CD4-positive, alpha-beta T cell (primary cell): Measurements from ENCODE around the gene STN1. TPM values are rescaled to one million over a fixed set of nuclear protein-coding genes. Genes with fewer than 3 reads are reported as not detected.
A peak's percentile ranks its signal among the peaks of the same experiment; 100 is the strongest.

Experiments
- ATAC-seq: fragments of 200-7000 bp; cut with Tn5 transposase; one replicate; pipeline ENCODE4 v1.10.0; 2022; ENCODE audit warnings: mild to moderate bottlenecking; ENCODE audit not compliant: poor library complexity
- CTCF ChIA-PET: fragments of 350-600 bp; sonication (Branson Sonifier 250); formaldehyde crosslinking; loops from one replicate; lab custom pipeline; 2021; ENCODE audit warnings: antibody characterized with exemption, inconsistent platforms; lab: Charles Lee
- POLR2A ChIA-PET: fragments of 350-600 bp; sonication (Branson Sonifier 250); formaldehyde crosslinking; loops from one replicate; lab custom pipeline; 2021; ENCODE audit warnings: antibody characterized with exemption, inconsistent platforms; lab: Charles Lee
- DNase-seq, 14 experiments: peaks; one replicate each; pipeline ENCODE4 v3.0.0-alpha.2; 2013 to 2020; ENCODE audit warnings: mixed read lengths in 2 of 14
- H3K27ac ChIP-seq, 2 donors: one replicate each; pipeline versions ENCODE4 v1.5.1 to v1.7.0; 2013; ENCODE audit warnings: low read length in 2 of 2, low read depth in 1 of 2, mild to moderate bottlenecking in 1 of 2
- H3K27me3 ChIP-seq, 2 experiments: 1 replicate in 1 of 2; 2 replicates in 1 of 2; pipeline versions ENCODE4 v1.6.1 to v1.7.0; 2013; ENCODE audit warnings: low read length in 2 of 2, control low read depth in 1 of 2, mild to moderate bottlenecking in 1 of 2, moderate library complexity in 1 of 2; ENCODE audit not compliant: insufficient read depth in 2 of 2, control insufficient read depth in 1 of 2
- H3K36me3 ChIP-seq: one replicate; pipeline ENCODE4 v1.6.1; 2013; ENCODE audit warnings: low read length, control low read depth; ENCODE audit not compliant: insufficient read depth
- H3K4me1 ChIP-seq: one replicate; pipeline ENCODE4 v1.6.1; 2013; ENCODE audit warnings: low read length, control low read depth; ENCODE audit not compliant: insufficient read depth
- H3K4me3 ChIP-seq: one replicate; pipeline ENCODE4 v1.5.1; 2013; ENCODE audit warnings: mild to moderate bottlenecking, low read length, moderate library complexity
- H3K9me3 ChIP-seq, 2 experiments: 1 replicate in 1 of 2; 2 replicates in 1 of 2; pipeline versions ENCODE4 v1.6.1 to v1.7.0; 2013; ENCODE audit warnings: low read length in 2 of 2, mild to moderate bottlenecking in 2 of 2, control low read depth in 1 of 2, moderate library complexity in 1 of 2; ENCODE audit not compliant: control insufficient read depth in 1 of 2, insufficient read depth in 1 of 2
- H3K27ac Mint-ChIP-seq: one replicate; pipeline ENCODE4 v1.8.0; 2020; ENCODE audit warnings: mixed read lengths
- H3K27me3 Mint-ChIP-seq: one replicate; pipeline ENCODE4 v1.8.0; 2021; ENCODE audit warnings: mixed read lengths
- H3K36me3 Mint-ChIP-seq: one replicate; pipeline ENCODE4 v1.8.0; 2021; ENCODE audit warnings: low read depth, mixed read lengths
- H3K4me1 Mint-ChIP-seq: one replicate; pipeline ENCODE4 v1.8.0; 2021; ENCODE audit warnings: low read depth, mixed read lengths
- H3K4me3 Mint-ChIP-seq: one replicate; pipeline ENCODE4 v1.8.0; 2020; ENCODE audit warnings: mild to moderate bottlenecking, mixed read lengths
- H3K9me3 Mint-ChIP-seq: one replicate; pipeline ENCODE4 v1.8.0; 2020; ENCODE audit warnings: mixed read lengths
- CTCF ChIP-seq: fragments of 200-600 bp; IDR thresholded peaks from one replicate; pipeline ENCODE4 v1.8.0; 2022; ENCODE audit warnings: antibody characterized with exemption, mild to moderate bottlenecking
- intact Hi-C, 2 experiments: fragments of 100-400 bp; cut with DNase I in 1 of 2; cut with micrococcal nuclease in 1 of 2; formaldehyde crosslinking; loops; one replicate each; pipeline versions ENCODE4 v1.15.1 to v1.9.0; 2023 to 2025; cut with DNase I, micrococcal nuclease
- total RNA-seq, 174 experiments: library from RNA in 2 of 174; stranded (reverse) in 2 of 174; gene quantifications; one replicate each; pipeline ENCODE4 v1.2.3 and lab custom pipeline; 2021 to 2026

The STN1 gene
- total RNA-seq, 2 experiments from 2014 or later, result 13.0 to 13.4 TPM

- peaks cover 87% of the 10 kb centered on the region for H3K36me3 ChIP-seq
Measured at GRCh38 chr10:103885617-103886016, 32.4 kb downstream of the STN1 start.

GRCh38 chr10:103884681-103885139 lies 33.3 kb downstream of the STN1 start:
- peak in 4 of 14 experiments; percentile 33 to 58 (median 44) for DNase-seq
- intact Hi-C loops, result loop anchor here (1.0 to 10.0 kb wide), 4 partner anchors 113 to 171 kb away; no protein-coding TSS in a partner anchor
- Histone ChIP-seq H3K9me3 (no peaks in the 10 kb centered on the region), H3K27ac (no peak overlapping the region), H3K4me1 (peaks cover 15% of the 10 kb centered on the region), H3K27me3 (no peaks in the 10 kb centered on the region), H3K36me3 (peaks cover 87% of the 10 kb centered on the region), H3K4me3 (no peak overlapping the region)
- ChIA-PET POLR2A (no interaction called here), CTCF (interaction anchor here (2.4 kb wide), 1 partner anchor 172 kb away, joined by 9 read pairs; no protein-coding TSS in a partner anchor)
- Mint-ChIP-seq H3K9me3 (no peaks in the 10 kb centered on the region), H3K27me3 (no peaks in the 10 kb centered on the region), H3K4me3 (no peak overlapping the region), H3K4me1 (peaks cover 9% of the 10 kb centered on the region), H3K27ac (no peak overlapping the region), H3K36me3 (peaks cover 96% of the 10 kb centered on the region)
- no peak for ATAC-seq
- TF ChIP-seq CTCF, result peak; percentile 63

More at GRCh38 chr10:103885617-103886016, 32.4 kb downstream of the STN1 start:
- no peak overlapping the region for H3K4me3 ChIP-seq
- H3K4me1 ChIP-seq, result peaks cover 22% of the 10 kb centered on the region
- intact Hi-C loops, result loop anchor here (5.0 to 10.0 kb wide), 3 partner anchors 112 to 139 kb away; no protein-coding TSS in a partner anchor
- Mint-ChIP-seq H3K4me1 (peaks cover 18% of the 10 kb centered on the region), H3K4me3 (no peak overlapping the region), H3K27ac (no peak overlapping the region), H3K36me3 (peaks cover 96% of the 10 kb centered on the region), H3K27me3 (no peaks in the 10 kb centered on the region), H3K9me3 (no peaks in the 10 kb centered on the region)
- H3K9me3 ChIP-seq, result no peaks in the 10 kb centered on the region
- no peak for ATAC-seq
- ChIA-PET CTCF (interaction anchor here (2.4 kb wide), 1 partner anchor 173 kb away, joined by 9 read pairs; no protein-coding TSS in a partner anchor), POLR2A (interaction anchor here (0.6 kb wide), 1 partner anchor 1758 kb away, joined by 6 read pairs; no protein-coding TSS in a partner anchor)
- no peaks in the 10 kb centered on the region for H3K27me3 ChIP-seq
- H3K27ac ChIP-seq, result no peak overlapping the region
- no peak for DNase-seq
- TF ChIP-seq CTCF, result no peak

GRCh38 chr10:103882285-103883007 lies 35.5 kb downstream of the STN1 start:
- Mint-ChIP-seq H3K27ac (no peak overlapping the region), H3K9me3 (no peaks in the 10 kb centered on the region), H3K27me3 (no peaks in the 10 kb centered on the region), H3K36me3 (peaks cover 98% of the 10 kb centered on the region), H3K4me3 (no peak overlapping the region), H3K4me1 (no peaks in the 10 kb centered on the region)
- no peak overlapping the region for H3K4me3 ChIP-seq
- H3K27me3 ChIP-seq, result no peaks in the 10 kb centered on the region
- H3K27ac ChIP-seq, result no peak overlapping the region
- peaks cover 10% of the 10 kb centered on the region for H3K4me1 ChIP-seq
- ChIA-PET CTCF (interaction anchor here (1.4 kb wide), 1 partner anchor 170 kb away, joined by 3 read pairs; no protein-coding TSS in a partner anchor), POLR2A (no interaction called here)
- peaks cover 91% of the 10 kb centered on the region for H3K36me3 ChIP-seq
- H3K9me3 ChIP-seq, result no peaks in the 10 kb centered on the region
- ATAC-seq, result no peak
- intact Hi-C loops, result loop anchor here in 1 of 2 experiments (10.0 kb wide), 1 partner anchor 142 kb away; no protein-coding TSS in a partner anchor
- no peak for TF ChIP-seq CTCF
- DNase-seq, result no peak
